Mesenchymal stem cell (in vitro differentiated cells and primary cell): Measurements from ENCODE around the gene ADORA2B.
A peak's percentile ranks its signal among the peaks of the same experiment; 100 is the strongest.

ENCODE experiments used
- DNase-seq: peaks from one replicate; pipeline ENCODE4 v3.0.0-alpha.2; 2013
- H2AFZ ChIP-seq: one replicate; pipeline ENCODE4 v1.6.1; 2013; ENCODE audit warnings: low read depth, mild to moderate bottlenecking, control low read depth, inconsistent platforms, low read length, moderate library complexity
- H2AK5ac ChIP-seq: 2 replicates; pipeline ENCODE4 v1.6.1; 2013; ENCODE audit warnings: low read length, moderate library complexity, mild to moderate bottlenecking, inconsistent platforms; ENCODE audit not compliant: severe bottlenecking
- H2BK120ac ChIP-seq: one replicate; pipeline ENCODE4 v1.6.1; 2013; ENCODE audit warnings: low read depth, mild to moderate bottlenecking, inconsistent platforms, low read length, moderate library complexity
- H2BK12ac ChIP-seq, 2 experiments: one replicate each; pipeline ENCODE4 v1.6.1; 2013; ENCODE audit warnings: inconsistent platforms in 2 of 2, low read length in 2 of 2, mild to moderate bottlenecking in 2 of 2, moderate library complexity in 2 of 2, control low read depth in 1 of 2
- H2BK15ac ChIP-seq: one replicate; pipeline ENCODE4 v1.6.1; 2013; ENCODE audit warnings: mild to moderate bottlenecking, low read depth, inconsistent platforms; ENCODE audit not compliant: poor library complexity, severe bottlenecking
- H2BK5ac ChIP-seq: 2 replicates; pipeline ENCODE4 v1.6.1; 2013; ENCODE audit warnings: low read depth, mild to moderate bottlenecking, low read length, control low read depth, inconsistent platforms; ENCODE audit not compliant: poor library complexity, severe bottlenecking
- H3K14ac ChIP-seq, 2 experiments: one replicate each; pipeline ENCODE4 v1.6.1; 2013; ENCODE audit warnings: inconsistent platforms in 2 of 2, low read length in 2 of 2, control low read depth in 1 of 2, mild to moderate bottlenecking in 1 of 2, moderate library complexity in 1 of 2
- H3K18ac ChIP-seq, 2 experiments: one replicate each; pipeline ENCODE4 v1.6.1; 2013; ENCODE audit warnings: inconsistent platforms in 2 of 2, low read length in 2 of 2, control low read depth in 1 of 2, low read depth in 1 of 2, mild to moderate bottlenecking in 1 of 2
- H3K23ac ChIP-seq, 2 experiments: one replicate each; pipeline ENCODE4 v1.6.1; 2013; ENCODE audit warnings: inconsistent platforms in 2 of 2, low read length in 2 of 2, mild to moderate bottlenecking in 2 of 2, moderate library complexity in 2 of 2, control low read depth in 1 of 2
- H3K27ac ChIP-seq: 2 replicates; pipeline ENCODE4 v1.5.1; 2013; ENCODE audit warnings: mild to moderate bottlenecking, moderate library complexity, low read length, control low read depth, inconsistent platforms; ENCODE audit not compliant: poor library complexity, severe bottlenecking
- H3K27me3 ChIP-seq, 2 experiments: 2 replicates each; pipeline versions ENCODE4 v1.6.1 to v1.7.0; 2013; ENCODE audit warnings: low read length in 2 of 2, mild to moderate bottlenecking in 2 of 2, moderate library complexity in 2 of 2, control low read depth in 1 of 2, inconsistent platforms in 1 of 2; ENCODE audit not compliant: control insufficient read depth in 1 of 2, insufficient read depth in 1 of 2
- H3K36me3 ChIP-seq, 2 experiments: 2 replicates each; pipeline versions ENCODE4 v1.6.1 to v1.7.0; 2013; ENCODE audit warnings: low read length in 2 of 2, control low read depth in 1 of 2, inconsistent platforms in 1 of 2, low read depth in 1 of 2, mild to moderate bottlenecking in 1 of 2; ENCODE audit not compliant: insufficient read depth in 2 of 2, control insufficient read depth in 1 of 2
- H3K4ac ChIP-seq, 2 experiments: one replicate each; pipeline ENCODE4 v1.6.1; 2013; ENCODE audit warnings: inconsistent platforms in 2 of 2, low read length in 2 of 2, mild to moderate bottlenecking in 2 of 2, moderate library complexity in 2 of 2, control low read depth in 1 of 2, low read depth in 1 of 2
- H3K4me1 ChIP-seq: 2 replicates; pipeline ENCODE4 v1.6.1; 2013; ENCODE audit warnings: low read depth, low read length, control low read depth; ENCODE audit not compliant: control insufficient read depth, insufficient read depth
- H3K4me2 ChIP-seq: 2 replicates; pipeline ENCODE4 v1.6.1; 2013; ENCODE audit warnings: low read length, mild to moderate bottlenecking, inconsistent platforms; ENCODE audit not compliant: poor library complexity, severe bottlenecking
- H3K4me3 ChIP-seq, 2 experiments: 2 replicates each; pipeline versions ENCODE4 v1.5.1 to v1.7.0; 2013; ENCODE audit warnings: low read length in 2 of 2, mild to moderate bottlenecking in 2 of 2, control low read depth in 1 of 2, low read depth in 1 of 2; ENCODE audit not compliant: insufficient read depth in 1 of 2
- H3K79me1 ChIP-seq: replicated peaks from 2 replicates; pipeline ENCODE4 v1.6.1; 2013; ENCODE audit warnings: mild to moderate bottlenecking, control low read depth, low read length, inconsistent platforms; ENCODE audit not compliant: poor library complexity, severe bottlenecking
- H3K9ac ChIP-seq: 2 replicates; pipeline ENCODE4 v1.7.0; 2013; ENCODE audit warnings: mild to moderate bottlenecking, low read length, moderate library complexity
- H3K9me3 ChIP-seq: 2 replicates; pipeline ENCODE4 v1.7.0; 2013; ENCODE audit warnings: mild to moderate bottlenecking, low read length; ENCODE audit not compliant: control insufficient read depth
- H4K8ac ChIP-seq: one replicate; pipeline ENCODE4 v1.6.1; 2013; ENCODE audit warnings: inconsistent platforms, mild to moderate bottlenecking, low read length, moderate library complexity
- H4K91ac ChIP-seq: one replicate; pipeline ENCODE4 v1.6.1; 2013; ENCODE audit warnings: mild to moderate bottlenecking, low read length, inconsistent platforms
- WGBS: methylation state at CpG from one replicate; pipeline ENCODE4 v1.1.7; 2013; ENCODE audit warnings: mixed read lengths; 5-methylcytosine and 5-hydroxymethylcytosine counted together

ADORA2B gene

DNA sequence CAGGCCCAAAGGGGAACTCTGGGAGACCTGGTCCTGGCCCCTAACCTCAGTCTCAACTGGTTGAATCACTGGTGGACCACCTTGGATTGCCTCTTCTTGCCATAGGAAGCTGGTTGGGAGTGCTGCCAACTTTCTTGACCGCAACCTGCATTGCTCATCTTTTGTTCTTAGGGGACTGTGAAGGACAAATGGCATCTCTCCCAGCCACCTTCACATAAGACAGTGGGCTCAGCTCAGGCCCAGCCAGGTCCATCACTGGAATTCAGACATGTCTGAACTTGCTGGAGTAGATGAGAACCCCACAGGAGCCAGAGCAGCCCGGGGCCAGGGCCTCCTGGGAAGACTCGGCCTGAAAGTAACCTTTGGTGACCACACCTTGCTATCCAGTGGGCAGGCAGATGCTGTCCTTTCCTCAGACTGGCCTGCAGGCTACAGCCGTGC lies 18.8 kb downstream of the ADORA2B start:
- Histone ChIP-seq H2BK120ac (no peak overlapping the region), H3K14ac (peak overlapping the region in 1 of 2 experiments; percentile 35), H3K18ac (peak overlapping the region; percentile 8 to 94), H2AFZ (peak overlapping the region; percentile 57), H3K4me3 (no peak overlapping the region), H3K36me3 (no peaks in the 10 kb centered on the region), H3K27me3 (no peaks in the 10 kb centered on the region), H4K8ac (no peak overlapping the region), H3K9ac (no peak overlapping the region), H4K91ac (peak overlapping the region; percentile 16), H3K4me1 (peaks cover 33% of the 10 kb centered on the region), H2BK15ac (peak overlapping the region; percentile 45), H2BK12ac (peak overlapping the region; percentile 41 to 88), H3K4ac (peak overlapping the region; percentile 7 to 97), H3K23ac (no peak overlapping the region), H3K27ac (peak overlapping the region; percentile 51), H3K79me1 (peaks cover 8% of the 10 kb centered on the region), H2AK5ac (peak overlapping the region; percentile 45), H3K9me3 (no peaks in the 10 kb centered on the region), H3K4me2 (no peak overlapping the region), H2BK5ac (peak overlapping the region; percentile 48)
- WGBS: 87% methylated on average over 4 of the region's 4 CpGs
- DNase-seq: no peak

DNA sequence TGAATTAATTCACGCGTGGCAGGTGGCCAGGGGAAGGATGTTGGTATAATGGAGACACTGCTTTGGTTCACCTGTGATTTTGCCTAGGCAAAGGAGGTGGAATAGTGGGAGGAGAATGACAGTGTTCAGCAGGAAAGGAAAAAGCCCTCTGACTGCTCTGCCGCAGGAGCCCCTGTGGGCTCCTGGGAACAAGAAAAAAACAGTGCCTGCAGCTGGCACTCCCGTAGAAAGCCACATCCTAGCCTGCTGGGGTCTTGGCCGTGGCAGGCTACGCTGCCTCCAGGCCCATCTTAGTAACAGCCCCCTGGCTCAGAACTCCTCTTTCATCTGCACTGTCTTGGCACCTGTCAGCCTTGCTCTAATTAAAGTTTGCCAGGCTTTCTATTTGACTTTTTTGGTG lies 20.6 kb downstream of the ADORA2B start:
- Histone ChIP-seq H2BK5ac (peak overlapping the region; percentile 1), H2BK120ac (peak overlapping the region; percentile 90)

DNA sequence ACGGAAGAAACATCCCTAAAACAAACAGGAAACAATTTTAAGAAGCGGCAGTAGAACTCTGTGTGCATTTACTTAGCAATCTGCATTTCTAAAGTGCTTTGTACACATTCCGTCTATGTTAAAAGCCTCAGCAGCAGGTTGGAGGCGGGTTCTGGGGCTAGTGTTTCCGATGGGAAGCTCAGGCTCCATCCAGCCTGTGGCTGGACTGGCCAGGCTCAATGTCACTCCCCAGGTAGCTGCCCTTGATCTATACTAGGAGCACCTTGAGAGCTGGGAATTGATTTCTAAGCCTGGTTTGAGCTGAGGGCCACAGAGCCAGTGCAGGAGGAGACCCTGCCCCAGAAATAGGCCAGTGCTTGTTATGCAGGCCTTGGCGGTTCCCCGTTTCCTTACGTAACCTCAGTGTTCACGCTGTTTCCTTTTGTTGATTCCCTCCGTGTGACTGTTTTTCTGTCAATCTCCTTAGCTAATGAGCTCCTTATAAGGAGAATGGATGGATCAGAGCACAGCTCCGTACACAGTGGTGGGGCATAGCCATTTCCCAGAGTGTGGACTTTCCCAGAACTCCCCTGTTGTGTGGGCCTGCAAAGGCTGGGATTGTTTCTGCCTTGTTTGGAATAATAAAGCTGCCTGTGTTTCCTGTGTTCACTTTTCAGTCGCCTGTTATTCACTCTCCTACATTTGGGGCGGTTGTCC lies 21.4 kb downstream of the ADORA2B start:
- peak overlapping the region; percentile 99 for H4K91ac ChIP-seq
- H3K23ac ChIP-seq: no peak overlapping the region
- H4K8ac ChIP-seq: peak overlapping the region; percentile 97
- H2BK15ac ChIP-seq: peak overlapping the region; percentile 44
- H3K14ac ChIP-seq: peak overlapping the region in 1 of 2 experiments; percentile 75
- peaks cover 32% of the 10 kb centered on the region for H3K4me1 ChIP-seq
- H3K4me3 ChIP-seq: no peak overlapping the region
- WGBS: 17% methylated on average over 12 of the region's 13 CpGs
- peak overlapping the region; percentile 86 to 93 for H3K18ac ChIP-seq
- peaks cover 0 to 3% of the 10 kb centered on the region in 2 experiments for H3K36me3 ChIP-seq
- peak overlapping the region; percentile 25 for H2BK5ac ChIP-seq
- H3K9me3 ChIP-seq: no peaks in the 10 kb centered on the region
- H3K79me1 ChIP-seq: peaks cover 22% of the 10 kb centered on the region
- H2BK120ac ChIP-seq: peak overlapping the region; percentile 64
- peak overlapping the region; percentile 38 for H2AK5ac ChIP-seq
- peak overlapping the region; percentile 41 for H3K4me2 ChIP-seq
- H3K9ac ChIP-seq: no peak overlapping the region
- H3K27me3 ChIP-seq: no peaks in the 10 kb centered on the region
- peak; percentile 71 for DNase-seq
- H3K4ac ChIP-seq: peak overlapping the region; percentile 81 to 88
- H2AFZ ChIP-seq: peak overlapping the region; percentile 67
- H2BK12ac ChIP-seq: peak overlapping the region; percentile 69 to 80
- H3K27ac ChIP-seq: peak overlapping the region; percentile 88

More for the DNA sequence above, 20.6 kb downstream of the ADORA2B start:
- peak overlapping the region; percentile 51 to 84 for H2BK12ac ChIP-seq
- H3K14ac ChIP-seq: peak overlapping the region in 1 of 2 experiments; percentile 18
- no peak overlapping the region for H3K4me3 ChIP-seq
- H2BK15ac ChIP-seq: peak overlapping the region; percentile 73
- peaks cover 0 to 3% of the 10 kb centered on the region in 2 experiments for H3K36me3 ChIP-seq
- peaks cover 17% of the 10 kb centered on the region for H3K79me1 ChIP-seq
- H3K27ac ChIP-seq: peak overlapping the region; percentile 88
- peak overlapping the region; percentile 19 to 77 for H3K4ac ChIP-seq
- H4K91ac ChIP-seq: peak overlapping the region; percentile 84
- peak overlapping the region; percentile 28 to 66 for H3K18ac ChIP-seq
- no peak overlapping the region for H2AFZ ChIP-seq
- peak overlapping the region; percentile 81 for H4K8ac ChIP-seq
- no peaks in the 10 kb centered on the region for H3K27me3 ChIP-seq
- no peak overlapping the region for H3K4me2 ChIP-seq
- H3K4me1 ChIP-seq: peaks cover 32% of the 10 kb centered on the region
- H3K23ac ChIP-seq: peak overlapping the region in 1 of 2 experiments; percentile 57
- no peak overlapping the region for H3K9ac ChIP-seq
- no peak for DNase-seq
- WGBS: 76% methylated on average over 6 of the region's 6 CpGs
- peak overlapping the region; percentile 87 for H2AK5ac ChIP-seq
- H3K9me3 ChIP-seq: no peaks in the 10 kb centered on the region

DNA sequence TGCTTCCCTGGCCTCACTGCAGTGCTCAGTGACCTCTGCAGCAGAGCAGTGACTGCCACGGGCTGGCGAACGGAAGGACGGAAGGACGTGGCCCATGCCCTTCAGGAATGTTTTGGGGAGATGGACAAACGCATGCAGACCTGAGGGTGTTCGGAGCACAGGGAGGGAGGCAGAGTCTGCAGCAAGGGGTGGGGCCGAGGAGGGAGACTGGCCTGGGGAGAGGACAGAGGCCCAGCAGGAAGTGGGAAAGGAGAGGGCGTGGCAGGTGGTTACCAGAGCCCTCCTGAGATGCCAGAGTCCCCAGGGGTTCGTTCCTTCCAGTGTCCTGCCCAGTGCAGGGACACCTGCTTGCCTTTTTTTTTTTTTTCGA lies 21.9 kb downstream of the ADORA2B start:
- Histone ChIP-seq H3K9ac (no peak overlapping the region), H2BK15ac (peak overlapping the region; percentile 44), H2BK12ac (peak overlapping the region; percentile 69 to 80), H3K4me1 (peaks cover 32% of the 10 kb centered on the region), H2AFZ (peak overlapping the region; percentile 59), H4K91ac (peak overlapping the region; percentile 99), H2AK5ac (no peak overlapping the region), H3K27ac (peak overlapping the region; percentile 88), H2BK5ac (no peak overlapping the region), H4K8ac (peak overlapping the region; percentile 97), H3K14ac (peak overlapping the region in 1 of 2 experiments; percentile 75), H3K79me1 (peaks cover 24% of the 10 kb centered on the region), H3K4me2 (peak overlapping the region; percentile 41), H3K9me3 (no peaks in the 10 kb centered on the region), H2BK120ac (peak overlapping the region; percentile 50), H3K36me3 (peaks cover 0 to 3% of the 10 kb centered on the region in 2 experiments), H3K27me3 (no peaks in the 10 kb centered on the region), H3K4ac (peak overlapping the region; percentile 42 to 88), H3K4me3 (no peak overlapping the region), H3K18ac (peak overlapping the region; percentile 86 to 93), H3K23ac (no peak overlapping the region)
- DNase-seq: no peak
- WGBS: 19% methylated on average over 11 of the region's 11 CpGs
